Stimulated activated CD4-positive, alpha-beta T cell treated with anti-CD3 and anti-CD28 coated beads, Interleukin-12 subunit alpha, Interleukin-12 subunit beta, amount 100 ng/mL, for 24 hours (primary cell): ENCODE data around the gene FN1.

Experiments
- DNase-seq, 2 experiments: peaks; one replicate each; pipeline ENCODE4 v3.0.0-alpha.2; 2020; ENCODE audit warnings: low read depth in 2 of 2

FN1 gene

DNA sequence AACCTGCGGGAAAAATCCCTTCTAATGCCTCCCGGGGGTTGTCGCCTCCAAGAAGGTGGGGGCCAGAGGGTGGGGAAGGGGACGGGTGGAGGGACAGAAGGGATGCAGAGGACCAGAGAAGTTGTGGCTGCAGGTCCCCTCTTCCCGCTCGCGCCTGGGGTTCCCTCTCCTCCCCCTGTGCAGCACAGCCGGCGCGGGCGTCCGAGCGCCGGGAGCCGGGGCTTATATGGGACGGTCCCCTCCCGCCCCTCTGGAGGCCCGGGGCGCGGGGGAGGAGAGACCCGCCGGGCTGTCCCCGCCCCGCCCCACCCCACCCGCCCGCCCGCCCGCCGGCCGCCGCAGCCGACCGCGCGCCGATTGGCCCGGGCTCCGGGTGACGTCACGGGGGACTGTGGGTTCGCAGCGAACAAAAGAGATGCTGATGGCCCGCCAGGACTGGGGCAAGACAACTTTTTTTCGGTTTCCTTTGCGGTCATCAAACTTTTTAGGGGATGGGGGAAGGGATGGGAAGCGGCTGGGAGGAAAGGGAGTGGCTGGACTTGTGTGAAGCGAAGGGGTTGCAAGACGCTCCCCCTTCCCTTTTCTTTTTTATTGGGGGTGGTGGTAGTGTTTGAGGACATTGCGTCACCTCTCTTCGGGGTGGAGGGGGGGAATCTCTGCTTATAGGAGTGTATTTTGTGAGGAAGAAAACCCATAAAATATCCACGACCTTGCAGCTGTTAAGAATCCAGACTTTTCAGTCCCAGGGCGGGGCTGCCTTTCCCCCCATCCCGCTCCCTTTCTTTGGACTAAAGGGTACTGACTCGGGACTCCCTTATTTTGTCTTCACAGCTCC lies at the start of gene FN1:
TSS of gene FN1 (minus strand) at position 199 of the 835 bp plus-strand sequence. CDS start 266 bp downstream, outside the sequence.
- peak; percentile 26 to 59 for DNase-seq

DNA sequence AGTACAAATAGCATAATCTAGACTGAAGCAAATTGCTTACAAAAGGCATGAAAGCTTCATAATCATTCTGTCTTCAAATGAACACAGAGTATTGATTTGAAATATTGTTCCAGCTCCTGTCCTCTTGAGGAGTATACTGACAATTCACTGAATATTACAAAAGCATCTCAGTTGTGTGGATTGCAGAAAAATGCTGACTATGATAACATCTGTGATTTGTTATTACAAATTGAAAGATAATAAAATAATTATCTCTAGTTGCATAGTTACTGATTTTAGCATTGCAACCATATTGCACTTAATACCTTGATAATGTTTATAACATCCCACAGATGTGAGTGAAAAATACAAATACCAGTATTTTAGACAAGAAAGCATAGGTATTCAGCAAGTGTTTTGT lies 49.2 kb upstream of the FN1 start:
- no peak for DNase-seq

DNA sequence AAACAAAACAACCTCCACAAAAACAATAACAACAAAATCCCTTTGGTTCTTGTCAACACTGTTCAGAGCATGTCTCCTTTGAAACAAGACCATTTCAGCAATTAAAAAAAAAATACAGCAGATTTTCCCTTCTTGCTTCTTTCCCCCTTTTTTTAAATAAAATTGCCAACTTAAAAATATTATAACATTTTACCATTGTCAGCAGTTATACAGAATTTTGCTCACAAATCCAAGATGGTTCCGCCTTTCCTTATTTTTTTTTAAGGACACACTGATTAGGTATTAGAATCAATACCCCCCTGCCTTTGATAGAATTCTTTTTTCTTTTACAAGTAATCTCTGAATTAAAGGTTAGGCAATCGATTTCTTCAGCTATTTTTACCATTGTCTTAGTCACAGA lies 48.7 kb upstream of the FN1 start:
- DNase-seq: no peak

DNA sequence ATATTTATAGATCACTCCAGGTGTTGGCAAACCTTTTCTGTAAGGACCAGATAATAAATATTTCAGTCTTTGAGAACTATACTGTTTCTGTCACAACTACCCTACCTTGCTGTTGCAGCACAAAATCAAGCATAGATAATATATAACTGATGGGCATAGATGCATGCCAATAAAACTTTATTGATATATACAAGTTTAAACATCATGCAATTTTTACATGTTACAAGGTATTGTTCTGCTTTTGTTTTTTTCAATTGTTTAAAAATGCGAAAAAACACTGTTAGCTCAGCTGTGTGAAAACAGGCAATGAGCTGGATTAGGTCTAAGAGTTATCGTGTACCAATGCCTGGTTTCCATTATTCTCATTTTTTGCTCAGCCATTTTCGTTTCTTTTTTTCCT lies 47.6 kb upstream of the FN1 start:
- no peak for DNase-seq

DNA sequence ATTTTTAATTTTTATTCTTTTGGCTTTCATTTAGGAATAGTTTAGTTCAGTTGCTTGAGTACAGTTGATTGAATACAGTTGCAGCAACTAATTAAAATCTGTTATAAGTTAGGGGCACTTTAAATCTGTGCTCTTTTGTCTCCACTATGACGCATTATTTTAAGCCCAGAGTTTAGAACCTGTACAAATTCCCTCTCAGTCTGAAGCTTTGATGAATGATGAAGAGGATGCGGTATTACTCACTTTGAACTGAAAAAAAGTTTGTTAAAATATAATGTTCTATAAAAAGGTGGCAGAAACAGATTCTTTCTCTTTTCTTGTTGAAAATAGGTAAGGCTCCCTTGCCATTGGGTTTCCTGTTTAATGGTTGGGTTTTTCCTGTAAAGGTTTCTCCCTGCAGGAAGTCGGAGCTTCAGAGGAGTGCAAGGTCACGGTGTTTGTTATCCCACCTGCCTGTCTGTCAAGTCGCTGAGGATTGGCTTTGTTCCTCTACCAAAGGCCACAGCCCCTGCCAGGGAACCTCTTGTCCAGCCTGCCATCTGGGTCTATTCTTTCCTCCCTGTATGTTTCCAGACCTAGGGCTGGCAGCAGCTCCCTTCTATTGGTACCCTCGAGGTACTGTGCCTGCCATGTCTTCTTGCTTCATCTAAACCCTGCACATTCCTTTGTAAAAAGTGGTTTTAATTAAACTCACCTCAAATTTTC lies 43.8 kb upstream of the FN1 start:
- DNase-seq: no peak

DNA sequence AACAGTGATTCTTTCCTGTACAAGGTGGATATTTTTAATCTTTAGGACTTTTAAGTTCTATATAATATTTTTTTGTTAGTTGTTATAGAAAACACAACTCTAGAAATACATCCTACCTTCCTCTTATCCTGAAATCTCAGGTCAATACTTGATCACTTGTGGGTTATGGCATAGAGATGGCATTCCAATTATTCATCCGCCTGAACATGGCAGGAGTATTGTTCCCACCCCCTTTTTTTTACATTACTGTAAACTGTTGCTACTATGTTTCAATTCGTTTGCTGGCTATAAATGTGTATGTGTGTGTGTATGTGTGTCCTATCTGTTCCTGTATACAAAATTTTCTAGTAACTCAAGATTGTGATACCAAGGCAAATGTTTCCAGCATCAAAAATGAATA lies 43.3 kb upstream of the FN1 start:
- no peak for DNase-seq

DNA sequence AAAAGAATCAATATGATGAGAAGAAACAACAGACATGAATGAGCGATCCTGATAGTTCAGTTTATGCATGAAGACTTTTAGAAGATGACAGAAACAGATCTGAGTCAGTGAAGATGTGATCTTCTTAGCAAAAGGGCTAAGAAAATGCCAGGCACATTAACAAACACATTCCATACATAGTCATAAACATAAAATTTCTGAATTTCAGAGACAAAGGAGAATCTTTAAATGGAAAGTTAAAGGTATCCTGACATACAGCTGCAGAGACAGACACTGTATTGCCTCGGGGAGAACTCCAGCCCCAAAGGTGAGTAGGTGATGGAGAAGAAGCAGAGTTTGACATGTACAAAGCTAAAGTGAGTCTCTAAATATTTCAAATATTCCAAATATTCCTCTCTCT lies 40.6 kb upstream of the FN1 start:
- no peak for DNase-seq

DNA sequence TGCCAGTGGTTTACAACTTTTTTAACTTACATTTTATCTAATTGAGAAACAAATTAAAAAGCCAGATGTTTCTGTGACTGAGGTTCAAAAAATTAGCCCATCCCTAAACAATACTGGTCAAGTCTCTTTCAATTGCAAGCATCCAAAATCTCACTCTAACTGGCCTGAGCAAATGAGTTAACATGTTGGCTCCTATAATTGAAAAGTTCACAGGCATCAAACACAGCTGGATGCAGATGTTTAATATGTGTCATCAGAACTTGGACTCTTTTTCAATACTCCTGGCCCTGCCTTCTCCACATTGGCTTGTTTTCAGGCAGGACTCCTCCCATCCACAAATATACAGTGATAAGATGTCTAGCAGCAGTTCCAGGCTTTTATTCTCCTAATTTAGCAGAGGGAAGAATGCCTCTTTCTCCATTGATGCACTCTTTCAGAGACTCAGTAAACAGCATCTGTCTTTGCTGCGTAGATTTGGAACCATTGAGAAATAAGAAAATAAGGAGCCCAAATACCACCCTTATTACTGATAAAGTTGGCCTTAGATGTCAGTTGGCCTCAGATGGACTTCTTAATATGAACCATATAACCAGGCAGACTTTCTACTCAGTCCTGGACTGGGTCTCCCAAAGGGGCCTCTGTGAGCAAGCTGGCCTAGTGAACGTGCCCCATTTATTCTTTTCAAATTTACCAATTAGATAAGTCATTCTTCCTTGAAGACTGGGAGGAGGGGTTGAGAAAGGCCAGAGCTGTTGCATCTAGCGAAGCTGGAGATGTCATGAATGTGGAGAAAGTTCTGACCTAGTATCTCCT lies 30.4 kb upstream of the FN1 start:
- no peak for DNase-seq

DNA sequence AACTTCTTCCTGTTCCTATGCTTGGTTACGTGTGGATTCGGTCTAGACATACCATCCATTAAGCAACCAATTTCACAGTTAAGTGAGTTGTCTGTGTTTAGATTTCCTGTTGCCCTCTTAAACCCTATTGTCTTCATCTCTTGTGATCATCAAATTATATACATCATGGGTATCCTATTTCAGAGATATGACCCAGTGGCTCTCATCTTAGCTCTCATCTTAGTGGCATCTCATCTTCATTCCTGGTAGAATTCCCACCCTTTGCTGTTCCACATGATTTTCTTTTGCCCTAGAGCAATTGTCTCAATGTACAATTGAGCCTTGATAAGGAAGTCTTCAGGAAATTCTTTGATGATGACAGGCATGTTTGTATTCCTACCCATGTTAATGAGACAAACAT lies 29.4 kb upstream of the FN1 start:
- DNase-seq: no peak

DNA sequence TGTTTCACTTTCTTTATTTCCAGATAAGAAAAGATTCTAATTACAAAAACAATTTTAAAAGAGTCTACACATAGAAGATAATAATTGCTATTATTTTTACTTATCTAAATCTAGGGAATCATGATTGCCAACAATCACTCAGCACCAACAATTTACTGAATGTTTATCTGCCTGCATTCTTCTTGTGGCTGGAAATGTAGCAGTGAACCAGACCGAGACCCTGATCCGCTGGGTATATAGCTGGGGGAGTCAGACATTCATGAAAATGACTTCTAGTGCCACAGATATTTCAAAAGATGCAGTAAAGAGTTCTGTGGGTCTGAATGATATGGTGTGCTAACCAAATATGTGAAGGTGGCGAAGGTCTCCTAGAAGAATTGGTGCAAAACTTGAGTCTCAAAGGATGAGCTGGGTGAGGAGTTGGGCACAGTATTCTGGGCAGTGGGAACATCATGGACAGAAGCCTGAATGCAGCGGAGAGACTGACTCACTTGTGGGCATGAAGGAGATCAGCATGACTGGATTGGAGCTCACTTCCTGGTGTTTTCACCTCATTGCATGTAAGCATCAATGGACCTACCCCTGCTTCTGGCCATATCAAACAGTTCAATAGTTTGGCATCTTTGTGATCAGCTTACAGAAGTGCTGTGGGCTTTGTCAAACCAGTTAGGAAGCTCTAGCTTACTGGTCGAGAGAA lies 26.1 kb upstream of the FN1 start:
- no peak for DNase-seq

DNA sequence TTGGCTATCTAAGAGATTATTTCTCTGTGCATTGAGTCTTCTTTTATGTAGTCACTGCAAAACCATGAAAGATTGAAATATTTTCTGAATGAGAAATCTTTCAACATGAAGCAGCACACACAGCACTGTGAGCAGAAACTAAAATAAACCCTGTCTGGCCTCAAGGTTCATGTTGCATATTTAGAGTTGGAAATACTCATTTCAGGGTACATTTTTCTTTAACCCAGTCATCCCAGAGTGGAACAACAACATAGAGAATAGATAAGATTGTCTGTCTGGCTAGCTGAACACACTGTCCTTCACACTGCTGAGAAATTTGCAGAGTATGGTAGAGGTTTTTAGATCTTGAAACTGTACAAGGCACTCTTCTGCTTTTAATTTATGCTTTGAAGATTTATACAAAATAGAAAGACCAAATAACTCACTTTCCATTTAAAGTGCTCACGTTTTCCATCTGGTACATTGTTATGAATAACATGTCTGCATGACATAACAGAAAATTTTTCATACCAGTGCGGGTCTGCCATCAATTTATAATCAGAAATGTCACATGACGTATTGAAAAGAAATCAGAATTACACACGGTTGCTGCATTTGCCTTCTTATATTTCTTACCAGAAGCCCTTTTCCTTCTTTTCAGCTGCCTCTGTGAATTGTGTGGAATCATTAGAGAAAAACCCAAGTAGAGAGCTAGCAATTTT lies 25.0 kb upstream of the FN1 start:
- no peak for DNase-seq

DNA sequence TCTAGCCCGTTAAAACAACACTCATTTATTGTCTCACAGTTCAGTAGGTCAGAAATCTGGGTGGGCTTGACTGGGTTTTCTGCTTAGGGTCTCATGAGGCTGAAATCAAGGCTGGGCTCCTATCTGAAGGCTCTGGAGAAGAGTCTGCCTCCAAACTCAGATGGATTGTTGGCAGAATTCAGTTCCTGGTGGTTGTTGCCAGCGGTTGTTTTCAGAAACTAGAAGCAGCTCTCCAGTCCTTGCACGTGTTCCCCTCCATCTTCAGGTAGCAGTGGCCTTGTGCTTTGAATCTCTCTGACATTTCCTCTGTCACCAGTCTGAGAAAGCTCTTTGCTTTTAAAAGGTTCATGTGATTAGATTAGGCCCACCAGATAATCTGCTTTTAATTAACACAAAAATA lies 20.1 kb upstream of the FN1 start:
- no peak for DNase-seq

DNA sequence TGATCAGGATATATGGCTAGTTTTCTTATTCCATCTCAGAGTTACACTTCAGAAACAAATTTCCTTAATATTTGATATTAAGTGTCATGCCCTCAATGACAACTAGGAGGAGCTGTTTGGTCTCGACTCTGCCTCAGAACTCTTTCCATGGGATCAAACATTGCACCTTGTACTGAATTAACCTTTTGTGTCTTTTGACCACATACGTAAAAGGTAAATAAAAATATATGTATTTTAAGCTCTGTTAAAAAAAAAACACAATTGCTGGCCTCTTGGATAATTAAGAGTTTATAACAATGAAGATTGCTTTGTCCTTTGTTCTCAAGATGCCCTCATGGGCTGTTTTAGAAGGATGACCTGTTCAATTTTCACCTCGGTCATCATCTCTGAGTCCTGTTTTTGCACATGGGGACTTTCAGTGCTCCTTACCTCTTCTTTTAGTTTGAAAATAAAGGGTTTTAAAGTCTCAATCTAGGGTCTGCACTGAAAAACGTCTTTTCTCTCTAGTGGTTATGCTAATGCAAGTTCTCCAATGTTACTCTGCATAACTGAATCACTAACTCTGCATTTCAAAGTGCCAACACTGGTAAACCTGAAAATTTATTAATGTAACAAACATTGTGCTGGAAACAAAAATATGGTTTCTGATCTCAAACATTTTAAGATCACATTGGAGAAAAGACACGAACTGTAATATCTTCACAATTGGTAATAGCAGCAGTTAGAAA lies 18.8 kb upstream of the FN1 start:
- DNase-seq: no peak

DNA sequence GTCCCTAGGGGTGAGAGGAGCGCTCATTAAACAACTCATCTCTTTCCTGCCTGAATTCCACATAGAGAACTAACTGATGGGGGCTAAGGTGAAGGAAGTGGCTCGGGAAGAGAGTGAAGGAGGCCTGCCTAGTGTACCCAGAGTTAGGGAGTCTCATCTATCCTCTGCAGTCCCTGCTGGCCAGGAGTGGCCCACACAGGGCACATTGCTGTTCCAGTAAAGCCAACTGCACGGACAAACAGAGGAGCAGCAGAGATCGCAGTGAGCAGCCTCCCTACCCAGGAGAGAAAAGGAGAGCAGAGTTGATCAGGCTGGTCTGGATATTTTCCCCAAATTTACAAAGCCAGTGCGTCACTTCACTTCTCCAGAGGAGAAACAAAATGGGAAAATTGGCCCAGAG lies 16.9 kb upstream of the FN1 start:
- no peak for DNase-seq

DNA sequence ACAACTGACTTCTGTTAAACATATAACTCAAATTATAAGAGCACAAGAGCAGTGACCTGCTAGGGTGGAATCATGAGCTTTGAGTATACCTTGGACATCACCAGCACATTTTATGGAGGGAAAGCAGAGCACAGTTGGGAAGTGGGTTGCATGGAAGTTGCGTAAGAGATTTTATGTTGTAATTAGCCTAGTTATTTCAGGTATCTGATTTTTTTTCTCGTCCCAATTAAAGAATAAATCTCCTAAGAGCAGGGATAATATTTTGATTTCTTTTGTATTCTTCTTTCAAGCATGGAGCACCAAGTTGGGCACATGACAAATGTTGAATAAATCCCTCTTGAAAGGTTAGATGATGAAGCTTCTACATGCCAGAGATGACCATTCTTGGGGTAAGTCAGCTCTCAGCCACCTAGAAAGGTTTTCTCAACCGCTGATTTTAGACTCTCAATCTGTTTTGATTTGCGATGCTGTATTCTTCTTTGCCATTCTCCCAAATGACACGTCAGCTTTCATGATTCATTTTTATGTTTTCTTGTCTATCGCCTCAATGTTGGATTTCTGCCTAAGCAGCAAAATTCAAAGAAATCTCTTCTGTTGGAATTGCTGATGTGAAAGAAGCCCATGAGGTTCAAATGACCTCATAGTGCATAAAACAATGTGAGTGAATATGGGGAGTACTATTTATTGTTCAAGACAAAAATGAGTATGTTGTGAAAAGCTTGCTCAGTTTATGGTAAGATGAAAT lies 15.3 kb upstream of the FN1 start:
- DNase-seq: no peak

DNA sequence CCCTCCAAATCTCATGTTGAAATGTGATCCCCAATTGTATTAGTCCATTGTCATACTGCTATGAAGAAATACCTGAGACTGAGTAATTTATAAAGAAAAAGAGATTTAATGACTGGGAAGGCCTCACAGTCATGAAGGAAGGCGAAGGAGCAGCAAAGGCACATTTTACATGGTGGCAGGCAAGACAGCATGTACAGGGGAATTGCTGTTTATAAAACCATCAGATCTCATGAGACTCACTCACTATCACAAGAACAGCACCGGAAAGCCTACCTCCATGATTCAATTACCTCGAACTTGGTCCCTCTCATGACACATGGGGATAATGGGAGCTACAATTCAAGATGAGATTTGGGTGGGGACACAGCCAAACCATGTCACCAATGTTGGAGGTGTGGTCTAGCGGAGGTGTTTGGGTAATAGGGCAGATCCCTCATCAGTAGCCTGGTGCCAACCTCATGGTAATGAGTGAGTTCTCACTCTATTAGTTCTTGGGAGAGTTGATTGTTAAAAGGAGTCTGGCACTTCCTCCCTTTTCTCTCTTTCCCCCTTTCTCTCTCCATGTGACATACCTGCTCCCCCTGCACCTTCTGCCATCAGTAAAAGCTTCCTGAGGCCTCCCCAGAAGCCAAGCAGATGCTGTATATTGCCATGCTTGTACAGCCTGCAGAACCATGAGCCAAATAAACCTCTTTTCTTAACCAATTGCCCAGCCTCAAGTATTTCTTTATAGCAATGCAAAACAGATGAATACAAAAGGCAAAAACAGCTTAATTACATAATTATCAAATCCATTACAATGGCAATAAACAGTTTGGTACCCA lies 14.5 kb upstream of the FN1 start:
- no peak for DNase-seq

DNA sequence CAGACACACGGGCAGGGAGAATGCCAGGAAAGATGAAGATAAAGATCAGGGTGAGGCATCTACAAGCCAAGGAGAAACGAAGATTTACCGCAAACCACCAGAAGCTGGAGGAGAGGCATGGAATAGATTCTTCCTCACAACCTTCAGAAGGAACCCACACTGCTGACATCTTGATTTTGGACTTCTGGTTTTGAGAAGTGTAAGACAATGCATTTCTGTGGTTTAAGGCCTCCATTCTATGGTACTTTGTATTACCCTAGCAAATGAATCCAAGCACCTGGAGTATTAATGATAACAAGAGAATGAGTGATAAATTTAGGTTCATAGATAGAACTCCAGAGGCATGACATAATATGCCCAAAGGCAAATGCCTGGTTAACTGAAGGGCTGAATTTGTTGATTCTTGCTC lies 11.8 kb upstream of the FN1 start:
- no peak for DNase-seq

DNA sequence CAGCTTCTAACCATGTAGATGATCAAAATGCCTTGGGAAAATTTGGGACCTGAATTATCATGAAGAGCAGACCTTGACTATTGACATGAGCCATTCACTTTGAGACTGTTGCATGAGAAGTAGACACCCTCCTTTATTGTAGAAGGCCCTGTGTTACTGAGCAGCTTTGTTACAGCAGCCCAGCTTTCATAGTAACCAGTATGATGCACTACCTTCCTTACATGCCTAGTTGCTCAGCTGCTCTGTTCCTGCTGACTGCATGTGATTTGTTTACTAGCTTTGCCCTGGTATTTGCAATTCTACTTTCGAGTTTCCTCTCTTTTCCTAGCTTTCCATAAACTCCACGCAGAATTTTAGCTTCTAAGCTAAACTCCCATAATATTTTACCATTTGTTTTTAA lies 11.2 kb upstream of the FN1 start:
- no peak for DNase-seq

DNA sequence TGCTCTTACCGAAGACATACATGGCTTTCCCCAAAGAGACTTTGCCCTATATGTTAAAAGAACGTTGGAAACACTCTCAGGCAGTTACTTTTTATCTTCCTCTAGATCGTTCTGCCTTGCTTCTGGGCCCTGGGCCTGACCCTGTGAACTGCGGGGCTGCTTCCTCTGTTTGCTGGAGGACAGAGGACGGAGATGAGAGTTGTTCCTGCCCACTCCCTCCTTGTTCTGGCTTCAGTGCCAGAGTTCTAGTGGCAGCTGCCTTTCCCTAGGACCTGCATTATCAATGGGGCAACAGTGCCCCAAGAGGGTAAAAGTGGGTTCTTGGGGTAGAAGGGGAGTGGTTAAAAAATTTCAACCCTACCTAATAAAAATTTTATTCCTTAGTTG lies 6.5 kb upstream of the FN1 start:
- no peak for DNase-seq
